Ishikawa (cell line): ENCODE data around the gene CLDN9.

Experiments
- CREB1 ChIP-seq: IDR thresholded peaks from 2 replicates; pipeline ENCODE4 v1.6.1; 2012; ENCODE audit warnings: low read depth
- EGR1 ChIP-seq: IDR thresholded peaks from 2 replicates; pipeline ENCODE4 v1.6.1; 2012
- EP300 ChIP-seq: IDR thresholded peaks from 2 replicates; pipeline ENCODE4 v1.6.1; 2012; ENCODE audit warnings: borderline replicate concordance
- MAX ChIP-seq: IDR thresholded peaks from 2 replicates; pipeline ENCODE4 v1.6.1; 2012
- RAD21 ChIP-seq: IDR thresholded peaks from 2 replicates; pipeline ENCODE4 v1.6.1; 2012; ENCODE audit warnings: low read depth
- TCF12 ChIP-seq: IDR thresholded peaks from 2 replicates; pipeline ENCODE4 v1.6.1; 2012; ENCODE audit warnings: low read depth
- TEAD4 ChIP-seq: IDR thresholded peaks from 2 replicates; pipeline ENCODE4 v1.6.1; 2012
- USF1 ChIP-seq: IDR thresholded peaks from 2 replicates; pipeline ENCODE4 v1.6.1; 2012
- YY1 ChIP-seq: IDR thresholded peaks from 2 replicates; pipeline ENCODE4 v1.6.1; 2012; ENCODE audit warnings: low read depth

GRCh38 chr16:3017344-3017743 is 4.6 kb downstream of the CLDN9 start:
- TF ChIP-seq RAD21 (no peak), EP300 (no peak), CREB1 (no peak), MAX (no peak), TEAD4 (no peak), YY1 (no peak), EGR1 (no peak), USF1 (no peak), TCF12 (no peak)
